Measurements from ENCODE around the gene TNFAIP6.

GRCh38 chr2:151379169-151379568, 21.8 kb downstream of the TNFAIP6 start:
- TF ChIP-seq CTCF (IDR thresholded peaks at IDR 0.05; ENCODE audit: borderline replicate concordance, extremely low read depth, low read length, poor library complexity, severe bottlenecking) (no peak), EZH2 (IDR thresholded peaks at IDR 0.05; ENCODE audit: borderline replicate concordance, low read depth, low read length, severe bottlenecking) (no peak)

All from DND-41 (cell line).